PC-3 (cell line): Measurements from ENCODE around the gene L3MBTL4. TPM values are rescaled to one million over a fixed set of nuclear protein-coding genes. Genes with fewer than 3 reads are reported as not detected.

ENCODE experiments used
- ATAC-seq: fragments of 200-7000 bp; cut with Tn5 transposase; 2 replicates; pipeline ENCODE4 v1.9.1; 2020; ENCODE audit warnings: mild to moderate bottlenecking, moderate library complexity
- BruUV-seq: library from RNA; stranded (reverse); fragments of 400-500 nt; replicated peaks from 2 replicates; lab custom pipeline; 2021; lab: Mats Ljungman, UMichigan
- CTCF ChIA-PET: fragments of 300-600 bp; sonication (Branson Sonifier 250); formaldehyde crosslinking; loops from one replicate; lab custom pipeline; 2022; ENCODE audit warnings: antibody characterized with exemption; lab: Charles Lee
- POLR2A ChIA-PET: fragments of 300-600 bp; sonication (Branson Sonifier 250); formaldehyde crosslinking; loops from one replicate; lab custom pipeline; 2022; ENCODE audit warnings: antibody characterized with exemption; ENCODE audit not compliant: unreplicated experiment; lab: Charles Lee
- DNase-seq: peaks from one replicate; pipeline ENCODE4 v3.0.0-alpha.2; 2015
- H2AFZ ChIP-seq: fragments of 300-600 bp; sonication (generic); 2 replicates; pipeline ENCODE4 v1.6.0; 2016; ENCODE audit warnings: antibody characterized with exemption, low read length
- H3F3A ChIP-seq: fragments of 300-600 bp; sonication (generic); one replicate; pipeline ENCODE4 v1.6.0; 2017; ENCODE audit warnings: antibody characterized with exemption, low read length, control low read depth, mild to moderate bottlenecking; ENCODE audit not compliant: unreplicated experiment
- H3K27ac ChIP-seq: fragments of 300-600 bp; sonication (generic); 2 replicates; pipeline ENCODE4 v1.5.1; 2016; ENCODE audit warnings: mild to moderate bottlenecking, low read length
- H3K27me3 ChIP-seq: fragments of 300-600 bp; sonication (generic); 2 replicates; pipeline ENCODE4 v1.6.1; 2016; ENCODE audit warnings: low read length, mixed read lengths
- H3K36me3 ChIP-seq: fragments of 300-600 bp; sonication (generic); 2 replicates; pipeline ENCODE4 v1.6.1; 2016; ENCODE audit warnings: low read depth, mixed run types, low read length, mixed read lengths
- H3K4me1 ChIP-seq: fragments of 300-600 bp; sonication (generic); 2 replicates; pipeline ENCODE4 v1.5.1; 2016; ENCODE audit warnings: low read length; ENCODE audit not compliant: insufficient read depth
- H3K4me2 ChIP-seq: fragments of 300-600 bp; sonication (generic); 2 replicates; pipeline ENCODE4 v1.6.0; 2016; ENCODE audit warnings: low read length
- H3K4me3 ChIP-seq: fragments of 300-600 bp; sonication (generic); 2 replicates; pipeline ENCODE4 v1.5.1; 2016; ENCODE audit warnings: mild to moderate bottlenecking, low read length, mixed read lengths
- H3K79me2 ChIP-seq: fragments of 300-600 bp; sonication (generic); 2 replicates; pipeline ENCODE4 v1.6.1; 2017; ENCODE audit warnings: low read length, mixed read lengths
- H3K9ac ChIP-seq: fragments of 300-600 bp; sonication (generic); 2 replicates; pipeline ENCODE4 v1.6.0; 2016; ENCODE audit warnings: mild to moderate bottlenecking, low read length
- H3K9me2 ChIP-seq: fragments of 300-600 bp; sonication (generic); replicated peaks from 2 replicates; pipeline ENCODE4 v1.6.1; 2016; ENCODE audit warnings: mixed run types, low read length, mixed read lengths
- H3K9me3 ChIP-seq: fragments of 300-600 bp; sonication (generic); 2 replicates; pipeline ENCODE4 v1.6.1; 2016; ENCODE audit warnings: low read length, mixed read lengths
- H4K20me1 ChIP-seq: fragments of 300-600 bp; sonication (generic); 2 replicates; pipeline ENCODE4 v1.6.1; 2016; ENCODE audit warnings: low read length, mixed read lengths
- EZH2 ChIP-seq: fragments of 300-600 bp; sonication (generic); IDR thresholded peaks from one replicate; pipeline ENCODE4 v1.6.1; 2017; ENCODE audit warnings: antibody characterized with exemption, mild to moderate bottlenecking, low read length; ENCODE audit not compliant: unreplicated experiment
- EZH2phosphoT487 ChIP-seq: fragments of 300-600 bp; sonication (generic); IDR thresholded peaks from 2 replicates; pipeline ENCODE4 v1.6.1; 2018; ENCODE audit warnings: mild to moderate bottlenecking, antibody characterized with exemption, low read length, borderline replicate concordance
- intact Hi-C: fragments of 100-400 bp; cut with micrococcal nuclease; formaldehyde crosslinking; loops from 2 replicates; pipeline ENCODE4 v1.9.0; 2023
- total RNA-seq: library from RNA; depleted of rRNA; stranded (reverse); fragments of >200 nt; gene quantifications from 2 replicates; pipeline ENCODE4 v1.2.3, GENCODE V29; 2014
- TF ChIP-seq, protein P1 (sequence below): fragments of 300-600 bp; sonication (generic); conservative IDR thresholded peaks from 2 replicates; pipeline ENCODE4 v1.5.1; 2017; ENCODE audit warnings: antibody characterized with exemption, low read depth, mild to moderate bottlenecking, low read length

The L3MBTL4 gene
- total RNA-seq, 1 experiment from 2014 or later: 0.47 TPM

DNA sequence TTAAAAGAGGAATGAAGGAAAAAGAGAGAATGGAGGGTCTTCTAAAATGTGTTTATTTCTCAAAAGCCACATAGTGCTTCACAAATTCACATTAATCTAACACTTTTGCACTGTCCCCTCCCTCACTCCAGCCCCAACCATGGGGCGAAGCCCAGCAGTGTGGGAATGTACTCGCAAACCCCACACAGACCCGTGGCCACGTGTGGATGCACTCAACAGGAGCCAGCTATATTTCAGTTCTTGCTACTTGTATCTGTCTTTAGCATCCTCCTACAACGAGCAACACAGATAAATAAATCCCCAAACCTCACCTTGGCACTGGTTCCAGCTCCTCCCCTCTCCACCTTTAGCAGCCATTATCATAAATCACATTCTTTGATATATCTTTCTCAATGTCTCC lies 427.5 kb downstream of the L3MBTL4 start:
- H3K27me3 ChIP-seq: no peaks in the 10 kb centered on the region
- H3K36me3 ChIP-seq: no peaks in the 10 kb centered on the region
- ATAC-seq: no peak
- no peaks in the 10 kb centered on the region for H3K79me2 ChIP-seq
- no peak overlapping the region for H3K4me2 ChIP-seq
- no peak for DNase-seq
- H3K4me3 ChIP-seq: no peak overlapping the region
- ChIA-PET POLR2A (no interaction called here), CTCF (no interaction called here)
- no peaks in the 10 kb centered on the region for H3F3A ChIP-seq
- TF ChIP-seq, protein P1, sequence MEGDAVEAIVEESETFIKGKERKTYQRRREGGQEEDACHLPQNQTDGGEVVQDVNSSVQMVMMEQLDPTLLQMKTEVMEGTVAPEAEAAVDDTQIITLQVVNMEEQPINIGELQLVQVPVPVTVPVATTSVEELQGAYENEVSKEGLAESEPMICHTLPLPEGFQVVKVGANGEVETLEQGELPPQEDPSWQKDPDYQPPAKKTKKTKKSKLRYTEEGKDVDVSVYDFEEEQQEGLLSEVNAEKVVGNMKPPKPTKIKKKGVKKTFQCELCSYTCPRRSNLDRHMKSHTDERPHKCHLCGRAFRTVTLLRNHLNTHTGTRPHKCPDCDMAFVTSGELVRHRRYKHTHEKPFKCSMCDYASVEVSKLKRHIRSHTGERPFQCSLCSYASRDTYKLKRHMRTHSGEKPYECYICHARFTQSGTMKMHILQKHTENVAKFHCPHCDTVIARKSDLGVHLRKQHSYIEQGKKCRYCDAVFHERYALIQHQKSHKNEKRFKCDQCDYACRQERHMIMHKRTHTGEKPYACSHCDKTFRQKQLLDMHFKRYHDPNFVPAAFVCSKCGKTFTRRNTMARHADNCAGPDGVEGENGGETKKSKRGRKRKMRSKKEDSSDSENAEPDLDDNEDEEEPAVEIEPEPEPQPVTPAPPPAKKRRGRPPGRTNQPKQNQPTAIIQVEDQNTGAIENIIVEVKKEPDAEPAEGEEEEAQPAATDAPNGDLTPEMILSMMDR: no peak
- no peak for TF ChIP-seq EZH2phosphoT487
- TF ChIP-seq EZH2: no peak
- no peaks in the 10 kb centered on the region for H3K9me2 ChIP-seq
- H3K27ac ChIP-seq: no peak overlapping the region
- H4K20me1 ChIP-seq: no peaks in the 10 kb centered on the region
- no peak overlapping the region for H3K9ac ChIP-seq
- H3K9me3 ChIP-seq: no peaks in the 10 kb centered on the region
- H3K4me1 ChIP-seq: no peaks in the 10 kb centered on the region
- H2AFZ ChIP-seq: no peak overlapping the region
- intact Hi-C loops: no loop called here
- no TSS peak for BruUV-seq

DNA sequence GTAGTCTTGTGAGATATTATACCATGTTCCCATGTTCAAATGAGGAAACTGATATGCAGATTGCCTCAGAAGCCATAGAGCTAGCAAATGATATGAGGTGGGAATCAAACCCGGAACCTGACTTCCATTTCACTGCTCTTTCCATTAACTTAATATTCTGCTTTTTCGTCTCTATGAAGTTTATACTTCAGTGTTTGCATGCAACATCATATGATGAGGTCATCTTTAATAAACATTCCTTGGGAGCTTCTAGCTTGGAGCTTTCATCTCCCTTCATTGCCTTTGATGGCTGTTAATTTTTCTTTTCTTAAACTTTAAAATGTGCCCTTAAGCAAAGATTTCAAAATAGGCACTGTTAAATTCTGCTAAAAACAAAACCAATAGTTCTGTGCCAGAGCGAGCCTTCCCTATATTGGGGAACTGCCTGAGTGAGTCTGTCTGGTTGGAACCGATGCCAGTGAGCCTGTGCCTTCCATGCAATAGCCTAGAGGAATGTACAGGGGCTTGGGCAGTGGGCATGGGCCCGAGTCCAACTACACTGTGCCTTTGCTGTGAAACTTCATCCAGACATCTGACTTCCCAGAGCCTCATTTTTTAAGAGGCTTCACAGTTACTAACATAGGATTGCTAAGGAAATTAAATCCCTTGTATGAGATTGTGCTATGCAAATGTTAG lies 428.3 kb downstream of the L3MBTL4 start:
- Histone ChIP-seq H3K9me3 (no peaks in the 10 kb centered on the region), H3K9ac (no peak overlapping the region), H3K27ac (no peak overlapping the region), H3K4me1 (no peaks in the 10 kb centered on the region), H3K36me3 (no peaks in the 10 kb centered on the region), H3K79me2 (no peaks in the 10 kb centered on the region), H3K4me3 (no peak overlapping the region), H2AFZ (no peak overlapping the region), H3F3A (no peaks in the 10 kb centered on the region), H3K4me2 (no peak overlapping the region), H3K27me3 (no peaks in the 10 kb centered on the region), H3K9me2 (no peaks in the 10 kb centered on the region), H4K20me1 (no peaks in the 10 kb centered on the region)
- ChIA-PET POLR2A (no interaction called here), CTCF (interaction anchor here (0.5 kb wide), 1 partner anchor 233 kb away, joined by 3 read pairs; no protein-coding TSS in a partner anchor)
- BruUV-seq: no TSS peak
- no peak for DNase-seq
- no peak for TF ChIP-seq EZH2phosphoT487
- TF ChIP-seq, protein P1: no peak
- no peak for TF ChIP-seq EZH2
- no peak for ATAC-seq
- intact Hi-C loops: no loop called here

DNA sequence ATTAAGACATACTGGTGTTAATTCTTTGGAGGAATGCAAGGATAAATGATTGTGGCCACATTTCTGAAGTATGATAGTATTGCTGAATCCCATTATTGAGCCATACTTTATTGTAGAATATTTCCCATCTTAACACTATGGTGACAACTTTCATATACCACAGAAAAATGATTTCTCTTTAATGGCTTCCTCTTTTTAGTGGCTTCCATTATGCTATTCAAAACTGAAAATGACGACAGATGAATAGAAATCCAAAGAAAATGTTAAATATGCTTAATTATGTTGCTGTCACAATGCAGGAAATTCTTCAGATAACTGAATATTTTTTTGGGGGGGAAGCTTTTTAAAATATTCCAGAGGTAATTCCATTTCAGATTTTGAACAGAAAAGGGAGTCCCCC lies 430.5 kb downstream of the L3MBTL4 start:
- Histone ChIP-seq H3K4me2 (no peak overlapping the region), H3K27ac (no peak overlapping the region), H3K9me3 (no peaks in the 10 kb centered on the region), H3K36me3 (no peaks in the 10 kb centered on the region), H3K79me2 (no peaks in the 10 kb centered on the region), H3K9ac (no peak overlapping the region), H3K9me2 (no peaks in the 10 kb centered on the region), H3K27me3 (no peaks in the 10 kb centered on the region), H3F3A (no peaks in the 10 kb centered on the region), H3K4me3 (no peak overlapping the region), H4K20me1 (no peaks in the 10 kb centered on the region), H2AFZ (no peak overlapping the region), H3K4me1 (no peaks in the 10 kb centered on the region)
- no TSS peak for BruUV-seq
- ChIA-PET POLR2A (no interaction called here), CTCF (no interaction called here)
- DNase-seq: no peak
- no peak for ATAC-seq
- intact Hi-C loops: no loop called here
- TF ChIP-seq, protein P1: no peak
- TF ChIP-seq EZH2 (no peak), EZH2phosphoT487 (no peak)
